Natural killer cell (primary cell): ENCODE results near the gene ERBB4. TPM values are rescaled to one million over a fixed set of nuclear protein-coding genes. Genes with fewer than 3 reads are reported as not detected.

ENCODE experiments used
- ATAC-seq, 3 donors: fragments of 150-1000 bp in 2 of 3; fragments of 200-7000 bp in 1 of 3; cut with Tn5 transposase; 1 replicate in 1 of 3; 2 replicates in 2 of 3; pipeline ENCODE4 v1.10.0; 2021; ENCODE audit warnings: mild to moderate bottlenecking in 2 of 3, moderate library complexity in 2 of 3
- DNase-seq, 2 donors: peaks; one replicate each; pipeline versions ENCODE4 v3.0.0 to v3.0.0-alpha.2; 2013 to 2021; ENCODE audit warnings: mixed read lengths in 1 of 2
- H3K27ac ChIP-seq: one replicate; pipeline ENCODE4 v1.5.1; 2013; ENCODE audit warnings: mild to moderate bottlenecking, low read length
- H3K27me3 ChIP-seq: one replicate; pipeline ENCODE4 v1.6.1; 2013; ENCODE audit warnings: low read length; ENCODE audit not compliant: control insufficient read depth, insufficient read depth
- H3K36me3 ChIP-seq: one replicate; pipeline ENCODE4 v1.6.1; 2013; ENCODE audit warnings: low read length; ENCODE audit not compliant: control insufficient read depth, insufficient read depth
- H3K4me1 ChIP-seq: one replicate; pipeline ENCODE4 v1.6.1; 2013; ENCODE audit warnings: low read length; ENCODE audit not compliant: control insufficient read depth, insufficient read depth
- H3K4me3 ChIP-seq: one replicate; pipeline ENCODE4 v1.5.1; 2013; ENCODE audit warnings: low read length
- H3K9me3 ChIP-seq: one replicate; pipeline ENCODE4 v1.6.1; 2013; ENCODE audit warnings: low read length; ENCODE audit not compliant: control insufficient read depth, insufficient read depth
- H3K27ac Mint-ChIP-seq, 2 donors: one replicate each; pipeline ENCODE4 v1.8.0; 2022; ENCODE audit warnings: mild to moderate bottlenecking in 2 of 2, mixed read lengths in 2 of 2, moderate library complexity in 1 of 2
- H3K27me3 Mint-ChIP-seq, 2 donors: one replicate each; pipeline ENCODE4 v1.8.0; 2022; ENCODE audit warnings: low read depth in 2 of 2, mixed read lengths in 2 of 2
- H3K36me3 Mint-ChIP-seq: one replicate; pipeline ENCODE4 v1.8.0; 2022; ENCODE audit warnings: mixed read lengths
- H3K4me1 Mint-ChIP-seq, 2 donors: one replicate each; pipeline ENCODE4 v1.8.0; 2022; ENCODE audit warnings: mixed read lengths in 2 of 2
- H3K4me3 Mint-ChIP-seq: one replicate; pipeline ENCODE4 v1.8.0; 2022; ENCODE audit warnings: mild to moderate bottlenecking, moderate library complexity, mixed read lengths
- H3K9me3 Mint-ChIP-seq, 2 donors: one replicate each; pipeline ENCODE4 v1.8.0; 2022; ENCODE audit warnings: mixed read lengths in 2 of 2
- WGBS: methylation state at CpG from one replicate; pipeline ENCODE4 v1.1.7; 2013; ENCODE audit warnings: missing lambda C conversion rate; ENCODE audit not compliant: insufficient coverage; 5-methylcytosine and 5-hydroxymethylcytosine counted together
- intact Hi-C: fragments of 100-400 bp; cut with micrococcal nuclease; formaldehyde crosslinking; loops from one replicate; pipeline ENCODE4 v1.14.2; 2022
- total RNA-seq, 4 donors: library from RNA; stranded (reverse); fragments of 120-200 nt in 1 of 4; gene quantifications; one replicate each; pipeline versions ENCODE4 v1.2.3 to v1.2.4, GENCODE V29; 2013 to 2022
- TF ChIP-seq, protein P1 (sequence below): fragments of 200-600 bp; IDR thresholded peaks from one replicate; pipeline ENCODE4 v1.8.0; 2022; ENCODE audit warnings: antibody characterized with exemption

The ERBB4 gene
- total RNA-seq, 3 donors from 2014 or later (not counting 1 experiment from before 2014, with no cell fraction given) = 0.08 TPM; not detected in 2

DNA sequence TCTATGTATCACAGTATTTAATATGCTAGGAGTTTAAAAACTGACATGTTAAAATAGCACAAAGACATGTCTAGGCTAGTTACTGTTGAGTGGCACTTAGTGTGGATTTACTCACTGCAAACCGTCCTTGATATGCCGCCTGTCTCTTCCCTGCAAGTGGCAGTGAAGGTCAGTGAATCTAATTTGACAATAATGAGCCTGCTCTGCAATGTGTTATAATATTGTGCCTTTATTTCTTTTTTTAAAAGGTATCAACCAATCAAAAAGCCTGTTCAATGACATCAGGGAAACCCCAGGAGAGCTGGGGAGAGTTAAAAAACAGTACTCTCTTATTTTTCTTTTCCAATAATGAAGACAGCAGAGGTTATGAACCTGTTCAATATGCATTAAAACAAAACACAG is 384.1 kb downstream of the ERBB4 start:
- Mint-ChIP-seq H3K27ac (no peak overlapping the region), H3K9me3 (peaks cover 3 to 6% of the 10 kb centered on the region in 2 donors), H3K4me3 (no peak overlapping the region), H3K27me3 (no peaks in the 10 kb centered on the region), H3K36me3 (no peaks in the 10 kb centered on the region), H3K4me1 (no peaks in the 10 kb centered on the region)
- TF ChIP-seq, protein P1, sequence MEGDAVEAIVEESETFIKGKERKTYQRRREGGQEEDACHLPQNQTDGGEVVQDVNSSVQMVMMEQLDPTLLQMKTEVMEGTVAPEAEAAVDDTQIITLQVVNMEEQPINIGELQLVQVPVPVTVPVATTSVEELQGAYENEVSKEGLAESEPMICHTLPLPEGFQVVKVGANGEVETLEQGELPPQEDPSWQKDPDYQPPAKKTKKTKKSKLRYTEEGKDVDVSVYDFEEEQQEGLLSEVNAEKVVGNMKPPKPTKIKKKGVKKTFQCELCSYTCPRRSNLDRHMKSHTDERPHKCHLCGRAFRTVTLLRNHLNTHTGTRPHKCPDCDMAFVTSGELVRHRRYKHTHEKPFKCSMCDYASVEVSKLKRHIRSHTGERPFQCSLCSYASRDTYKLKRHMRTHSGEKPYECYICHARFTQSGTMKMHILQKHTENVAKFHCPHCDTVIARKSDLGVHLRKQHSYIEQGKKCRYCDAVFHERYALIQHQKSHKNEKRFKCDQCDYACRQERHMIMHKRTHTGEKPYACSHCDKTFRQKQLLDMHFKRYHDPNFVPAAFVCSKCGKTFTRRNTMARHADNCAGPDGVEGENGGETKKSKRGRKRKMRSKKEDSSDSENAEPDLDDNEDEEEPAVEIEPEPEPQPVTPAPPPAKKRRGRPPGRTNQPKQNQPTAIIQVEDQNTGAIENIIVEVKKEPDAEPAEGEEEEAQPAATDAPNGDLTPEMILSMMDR = no peak
- H3K27ac ChIP-seq = no peak overlapping the region
- H3K36me3 ChIP-seq = no peaks in the 10 kb centered on the region
- 87% methylated on average over 2 of the region's 2 CpGs for WGBS
- intact Hi-C loops = no loop called here
- DNase-seq (no peak), ATAC-seq (no peak)
- H3K27me3 ChIP-seq = no peaks in the 10 kb centered on the region
- H3K9me3 ChIP-seq = no peaks in the 10 kb centered on the region
- H3K4me3 ChIP-seq = no peak overlapping the region
- no peaks in the 10 kb centered on the region for H3K4me1 ChIP-seq

DNA sequence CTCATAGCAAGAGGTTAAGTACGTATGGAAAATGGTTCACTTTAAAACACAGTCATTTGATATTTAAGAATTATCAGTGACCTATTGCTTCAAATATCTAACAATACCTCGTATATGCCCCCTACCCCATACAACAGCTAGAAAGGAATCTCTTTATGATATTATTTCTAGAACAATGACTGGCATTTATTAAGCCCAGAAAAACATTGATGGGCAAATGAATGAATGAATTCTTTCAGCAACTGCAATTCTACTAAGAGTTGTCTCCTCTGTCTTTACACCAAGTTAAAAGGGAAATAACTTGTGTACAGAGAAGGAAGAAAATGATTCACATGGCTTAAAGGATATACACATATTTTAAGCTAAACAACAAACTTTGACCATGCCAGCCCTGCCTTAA is 384.7 kb downstream of the ERBB4 start:
- no peaks in the 10 kb centered on the region for H3K36me3 ChIP-seq
- Mint-ChIP-seq H3K9me3 (peaks cover 3 to 6% of the 10 kb centered on the region in 2 donors), H3K4me3 (no peak overlapping the region), H3K27ac (no peak overlapping the region), H3K27me3 (no peaks in the 10 kb centered on the region), H3K4me1 (no peaks in the 10 kb centered on the region), H3K36me3 (no peaks in the 10 kb centered on the region)
- WGBS = no CpG with 5 or more reads among the region's 2 CpGs
- TF ChIP-seq, protein P1 = no peak
- H3K27me3 ChIP-seq = no peaks in the 10 kb centered on the region
- H3K27ac ChIP-seq = no peak overlapping the region
- intact Hi-C loops = no loop called here
- no peak for DNase-seq
- H3K4me3 ChIP-seq = no peak overlapping the region
- H3K4me1 ChIP-seq = no peaks in the 10 kb centered on the region
- H3K9me3 ChIP-seq = no peaks in the 10 kb centered on the region
- ATAC-seq = no peak

DNA sequence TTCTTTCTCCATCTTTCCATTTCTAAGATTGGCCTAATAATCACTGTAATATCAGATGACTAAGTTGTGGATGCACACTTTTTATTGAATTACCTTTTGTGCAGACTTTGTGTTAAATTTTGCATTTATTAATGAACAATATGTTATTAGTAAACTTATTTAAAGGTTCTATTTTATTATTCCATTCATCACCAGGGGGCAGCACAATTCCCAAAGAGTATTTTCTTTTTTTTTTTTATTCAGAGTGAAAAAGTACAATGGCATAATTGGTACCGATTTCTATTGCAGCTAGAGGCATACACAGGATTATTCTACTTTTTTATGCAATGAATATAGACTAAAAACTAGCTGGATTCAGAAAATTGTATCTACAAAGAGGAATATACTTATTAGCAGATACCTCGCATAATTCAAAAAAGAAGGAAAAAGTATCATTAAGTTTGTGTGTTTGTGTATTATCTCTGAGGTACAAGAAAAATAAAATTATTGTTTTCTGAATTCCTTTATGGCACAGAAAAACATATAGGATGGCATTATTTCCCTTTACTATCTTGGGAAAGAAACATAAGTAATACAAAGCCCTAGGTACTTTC is 390.6 kb downstream of the ERBB4 start:
- no peak overlapping the region for H3K27ac Mint-ChIP-seq
- Histone ChIP-seq H3K27ac (no peak overlapping the region), H3K27me3 (no peaks in the 10 kb centered on the region), H3K4me1 (no peaks in the 10 kb centered on the region), H3K36me3 (no peaks in the 10 kb centered on the region), H3K4me3 (no peak overlapping the region), H3K9me3 (no peaks in the 10 kb centered on the region)
- TF ChIP-seq, protein P1 = no peak
- H3K9me3 Mint-ChIP-seq = peaks cover 5 to 7% of the 10 kb centered on the region in 2 donors
- no peak for ATAC-seq
- intact Hi-C loops = no loop called here
- no peaks in the 10 kb centered on the region for H3K36me3 Mint-ChIP-seq
- no peak overlapping the region for H3K4me3 Mint-ChIP-seq
- whole genome bisulfite sequencing = no CpG with 5 or more reads among the region's 2 CpGs
- H3K4me1 Mint-ChIP-seq = no peaks in the 10 kb centered on the region
- H3K27me3 Mint-ChIP-seq = no peaks in the 10 kb centered on the region
- no peak for DNase-seq

DNA sequence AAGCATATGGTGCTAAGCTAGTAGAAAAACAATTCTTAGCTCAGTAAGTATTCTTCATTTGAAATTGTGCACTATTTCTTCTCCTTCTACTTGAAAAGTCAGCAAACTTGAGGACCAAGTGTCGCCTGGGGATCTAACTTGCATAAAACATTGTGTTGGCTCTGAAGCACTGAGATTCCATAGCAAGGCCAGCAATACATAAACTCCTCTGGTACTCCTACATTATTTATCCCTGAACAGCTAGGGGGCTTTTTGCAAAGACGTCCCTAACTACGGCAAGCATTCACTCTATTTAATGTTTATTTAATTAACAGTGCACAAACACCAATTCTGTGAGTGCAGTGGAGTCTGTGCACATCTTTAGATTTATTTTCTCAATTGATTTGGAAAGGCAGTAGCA is 392.2 kb downstream of the ERBB4 start:
- Histone ChIP-seq H3K27me3 (no peaks in the 10 kb centered on the region), H3K27ac (no peak overlapping the region), H3K36me3 (no peaks in the 10 kb centered on the region), H3K4me1 (no peaks in the 10 kb centered on the region), H3K9me3 (no peaks in the 10 kb centered on the region), H3K4me3 (no peak overlapping the region)
- H3K27me3 Mint-ChIP-seq = no peaks in the 10 kb centered on the region
- intact Hi-C loops = no loop called here
- WGBS = 98% methylated on average over 3 of the region's 3 CpGs
- H3K4me3 Mint-ChIP-seq = no peak overlapping the region
- no peaks in the 10 kb centered on the region for H3K36me3 Mint-ChIP-seq
- ATAC-seq (no peak), DNase-seq (no peak)
- no peaks in the 10 kb centered on the region for H3K4me1 Mint-ChIP-seq
- TF ChIP-seq, protein P1 = no peak
- no peak overlapping the region for H3K27ac Mint-ChIP-seq
- peaks cover 2 to 3% of the 10 kb centered on the region in 2 donors for H3K9me3 Mint-ChIP-seq
